GM19438 (cell line): ENCODE results near the gene IRS4.

Experiments used
- ATAC-seq: cut with Tn5 transposase; IDR thresholded peaks from one replicate; pipeline ENCODE4 v1.9.1; 2021; ENCODE audit warnings: low read depth; ENCODE audit not compliant: unreplicated experiment

The IRS4 gene

DNA sequence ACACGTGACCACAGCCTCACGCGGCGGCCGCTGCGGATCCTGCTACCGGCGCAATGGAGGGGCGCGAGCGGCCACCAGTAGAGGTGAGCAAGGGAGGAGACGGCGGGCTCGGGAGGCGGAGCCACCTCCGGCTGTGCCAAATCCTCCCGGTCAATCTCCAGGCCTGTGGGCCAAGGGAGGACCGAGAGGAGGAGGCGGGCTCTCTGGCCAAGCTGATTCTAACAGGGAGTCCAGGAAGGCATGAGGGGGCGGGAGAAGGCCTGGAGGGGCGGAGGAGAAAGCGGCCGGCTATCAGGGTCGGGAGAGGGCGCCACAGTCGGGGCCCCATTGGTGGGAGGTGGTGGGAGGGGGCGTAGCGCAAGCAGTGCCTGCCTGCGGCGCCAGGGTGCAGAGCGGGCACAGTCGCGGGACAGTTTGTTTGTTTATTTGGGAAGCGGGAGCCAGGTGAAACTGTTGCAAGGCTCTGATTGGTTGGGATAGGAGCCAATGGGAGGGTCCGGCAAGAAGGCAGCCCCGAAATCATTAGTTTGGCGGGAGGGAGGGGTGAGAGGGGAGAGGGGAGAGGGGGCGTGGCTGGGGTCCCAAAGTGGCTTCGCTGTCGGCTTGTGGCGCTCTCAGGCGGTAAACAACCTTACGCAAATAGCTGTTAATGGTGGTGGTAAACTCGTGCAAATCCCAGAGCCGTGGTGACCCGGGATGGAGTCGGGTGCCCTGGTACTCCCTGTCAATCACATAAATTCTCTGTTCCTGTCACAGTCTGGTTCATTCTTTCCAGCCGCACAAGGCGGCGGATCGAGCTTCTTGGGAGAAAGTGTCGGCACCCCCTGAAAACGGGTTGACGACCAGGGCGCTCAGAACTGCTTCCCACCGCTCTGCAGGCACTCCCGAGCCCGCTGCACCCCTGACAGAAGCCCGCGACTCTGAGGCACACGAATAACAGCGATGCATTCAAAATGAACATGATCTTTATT lies at the start of gene IRS4:
TSS of gene IRS4 (minus strand) at position 55 of the 971 bp plus-strand sequence.
- no peak for ATAC-seq

DNA sequence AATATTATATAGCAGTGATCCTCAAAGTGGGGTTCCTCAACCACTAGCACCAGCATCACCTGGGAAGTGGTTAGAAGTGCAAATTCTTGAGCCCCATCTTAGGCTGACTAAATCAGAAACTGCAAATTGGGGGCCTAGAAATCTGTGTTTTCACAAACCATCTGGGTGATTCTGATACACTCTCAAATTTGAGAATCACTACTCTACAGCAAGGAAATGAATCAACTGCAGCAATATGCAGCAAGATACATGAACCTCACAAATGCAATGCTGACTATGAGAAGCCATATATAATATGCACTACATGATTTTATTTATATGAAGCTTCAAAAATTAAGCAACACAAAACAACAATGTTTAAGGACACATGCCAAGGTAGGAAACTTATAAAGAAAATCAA lies 36.2 kb upstream of the IRS4 start:
- no peak for ATAC-seq

DNA sequence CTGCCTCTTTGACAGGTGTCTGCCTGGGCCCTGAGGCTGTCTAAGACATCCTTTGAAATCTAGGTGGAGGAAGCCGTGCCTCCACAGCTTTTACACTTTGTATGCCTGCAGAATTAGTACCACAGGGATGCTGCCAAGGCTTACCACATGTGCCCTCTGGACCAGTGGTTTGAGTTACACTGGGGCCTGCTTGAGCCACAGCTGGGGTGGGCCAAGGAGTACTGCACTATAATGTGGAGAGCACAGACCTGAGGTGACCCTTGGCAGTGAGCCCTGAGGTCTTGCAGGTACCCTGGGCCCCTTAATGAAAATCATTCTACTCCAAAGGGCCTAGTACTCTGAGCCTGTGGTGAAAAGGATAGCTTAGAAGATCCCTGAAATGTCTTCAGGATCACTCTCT lies 27.2 kb upstream of the IRS4 start:
- no peak for ATAC-seq

DNA sequence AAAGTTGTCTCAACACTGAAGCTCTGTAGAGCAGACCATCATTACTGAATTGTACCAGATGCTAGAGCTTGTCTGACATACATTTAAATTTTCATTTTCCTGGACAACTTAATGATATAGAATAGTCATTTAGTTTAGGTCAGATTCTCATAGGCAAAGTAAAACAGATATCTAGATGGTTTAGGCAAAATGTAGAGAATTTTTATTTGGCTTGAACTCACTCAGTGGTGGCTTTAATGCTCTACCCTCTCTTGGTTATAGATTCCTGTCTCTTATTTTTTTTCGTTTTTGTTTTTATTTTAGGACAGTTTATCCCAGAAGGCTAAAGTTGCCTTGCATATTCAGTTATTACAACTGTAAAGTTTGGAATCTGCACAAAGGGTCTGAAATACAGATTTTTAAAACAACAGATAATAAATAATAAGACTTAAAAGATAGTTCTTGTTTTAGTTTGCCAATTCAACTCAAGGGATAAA lies 4.0 kb upstream of the IRS4 start:
- ATAC-seq: no peak

DNA sequence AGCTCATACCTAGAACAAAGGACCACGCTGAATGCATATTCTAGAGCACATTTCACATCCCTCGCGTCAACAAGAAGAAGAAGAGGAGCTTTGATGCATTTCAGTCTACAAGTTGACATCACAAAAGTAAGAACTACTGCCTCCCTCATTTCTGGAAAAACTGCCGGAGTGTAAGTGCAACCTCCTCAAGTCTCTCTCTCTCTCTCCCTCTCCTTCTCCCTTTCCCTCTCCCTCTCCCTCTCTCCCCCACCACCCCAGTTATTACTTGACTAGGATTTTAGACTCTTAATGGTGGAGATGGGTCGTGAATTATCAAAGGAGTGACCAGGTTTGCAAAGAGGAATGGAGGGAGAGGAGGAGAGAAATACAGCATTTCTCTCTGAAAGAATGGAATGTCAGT lies 1.4 kb upstream of the IRS4 start:
- ATAC-seq: no peak

DNA sequence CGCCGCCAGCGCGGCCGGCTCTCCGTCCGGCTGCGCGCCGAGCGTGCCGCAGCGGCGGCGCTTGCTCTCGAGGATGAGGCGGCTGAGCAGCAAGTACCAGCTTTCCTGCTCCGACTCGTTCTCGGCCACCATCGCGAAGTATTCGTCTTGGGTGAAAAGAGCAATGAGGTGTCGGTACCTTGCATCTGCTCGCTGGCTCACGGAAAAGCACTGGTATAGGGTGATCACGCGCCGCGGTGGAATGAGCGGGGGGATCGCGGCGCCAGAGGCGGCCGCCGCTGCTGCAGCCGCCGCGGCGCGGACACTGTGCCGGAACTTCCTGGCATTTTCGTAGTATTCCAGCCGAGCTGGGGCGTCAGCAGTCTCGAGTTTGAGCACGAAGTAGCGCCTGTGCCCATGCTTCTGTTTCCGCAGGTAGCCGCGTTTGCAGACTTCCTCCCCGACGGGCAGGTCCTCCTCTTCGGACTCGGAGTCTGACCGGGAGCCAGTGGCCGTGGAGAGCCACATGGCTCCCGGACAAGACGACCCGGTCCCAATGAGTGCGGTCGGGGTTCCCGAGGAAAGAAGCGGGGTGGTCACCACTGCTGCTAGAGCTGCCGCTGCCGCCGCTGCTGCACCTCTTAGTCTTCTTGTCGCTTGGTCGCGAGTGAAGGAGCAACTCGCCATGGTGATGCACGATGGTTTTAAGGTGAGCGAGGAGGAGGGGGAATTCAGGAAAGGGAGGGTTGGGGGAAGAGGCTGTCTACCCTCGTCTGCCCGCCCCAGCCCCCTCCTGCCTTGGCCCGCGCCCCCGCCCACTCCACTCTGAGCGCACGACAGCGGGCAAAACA lies 469 bp downstream of the IRS4 start:
- ATAC-seq: no peak

DNA sequence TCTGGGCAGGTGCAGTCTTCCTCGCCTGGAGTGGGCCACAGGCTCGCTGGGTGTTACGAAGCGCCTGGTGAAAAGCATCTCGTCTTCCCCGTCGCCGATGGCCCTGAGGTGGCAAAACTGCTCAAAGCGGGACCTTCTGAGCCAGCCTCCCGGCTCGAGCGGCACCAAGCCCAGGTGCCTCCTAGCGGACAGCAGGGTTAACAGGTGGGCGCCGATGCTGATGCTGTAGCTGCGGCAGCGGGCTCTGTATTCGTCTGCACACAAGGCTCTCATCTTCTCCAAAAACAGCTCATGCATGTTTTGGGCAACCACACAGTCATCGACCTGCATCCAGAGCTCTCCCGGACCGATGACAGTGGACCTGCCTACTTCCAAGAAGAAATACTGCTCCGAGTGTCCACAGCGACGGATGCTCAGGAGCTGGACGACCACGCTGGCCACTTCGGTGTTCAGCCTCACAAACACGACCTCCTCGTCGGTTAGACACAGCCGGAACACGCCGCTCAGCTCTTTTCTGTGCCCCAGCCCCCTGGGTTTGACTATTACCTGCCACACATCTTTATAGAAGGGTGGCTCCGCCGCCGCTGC lies 1.2 kb downstream of the IRS4 start:
- ATAC-seq: no peak

GRCh38 chrX:108734426-108734825 lies 1.9 kb downstream of the IRS4 start:
- ATAC-seq: no peak

DNA sequence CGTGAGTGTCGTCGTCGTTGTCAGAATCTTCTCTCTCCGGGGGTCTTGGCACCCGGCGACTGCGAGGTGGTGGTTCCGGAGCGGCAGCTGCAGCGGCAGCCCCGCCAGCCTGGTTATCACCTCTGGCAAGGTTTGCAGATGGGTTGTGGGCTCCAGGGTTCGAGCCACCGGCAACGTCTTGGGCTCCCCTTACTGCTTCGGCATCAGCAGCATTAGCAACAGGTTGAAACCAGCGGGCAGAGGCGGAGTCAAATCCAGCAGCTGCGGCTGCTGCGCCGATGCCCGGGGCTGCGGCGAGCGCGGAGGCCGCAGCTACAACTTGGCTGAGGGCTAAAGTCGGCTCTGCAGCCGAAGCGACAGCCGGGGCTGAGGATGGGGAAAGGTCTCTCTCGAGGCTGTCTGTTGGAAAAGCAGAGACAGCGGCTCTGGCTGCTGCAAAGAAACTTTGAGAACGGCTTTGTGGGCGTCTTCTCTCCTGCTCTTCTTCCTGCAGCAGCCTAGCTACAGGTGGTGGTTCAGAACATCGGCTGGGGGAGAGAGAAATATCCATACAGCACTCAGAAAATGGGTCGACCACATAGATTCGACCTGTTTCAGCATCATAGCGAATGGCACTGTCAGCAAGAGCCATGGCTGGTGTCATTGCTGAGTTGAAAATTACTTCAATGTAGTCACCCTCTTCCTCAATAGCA lies 3.6 kb downstream of the IRS4 start:
- no peak for ATAC-seq

- ATAC-seq: no peak
Measured at GRCh38 chrX:108731153-108731552, 5.2 kb downstream of the IRS4 start.

DNA sequence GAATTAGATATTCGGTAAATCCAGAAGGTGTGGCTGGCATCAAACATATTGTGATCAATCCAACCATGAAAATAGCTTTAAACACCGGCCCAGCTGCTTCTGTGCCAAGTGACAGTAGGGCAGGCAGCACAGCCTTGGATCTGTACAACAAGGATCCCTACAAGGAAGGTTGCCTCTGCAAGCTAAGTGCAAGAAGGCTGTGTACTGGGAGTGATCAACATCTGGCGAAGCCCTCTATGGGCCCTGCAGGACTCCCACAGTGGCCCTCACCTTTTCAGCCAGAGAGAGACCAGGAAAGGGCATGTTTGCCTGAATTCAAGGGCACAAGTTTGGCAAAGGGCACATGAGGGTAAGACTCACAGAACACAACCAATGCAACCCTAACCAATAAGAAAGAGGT lies 9.6 kb downstream of the IRS4 start:
- ATAC-seq: no peak

GRCh38 chrX:108722561-108722960 lies 13.8 kb downstream of the IRS4 start:
- ATAC-seq: no peak

DNA sequence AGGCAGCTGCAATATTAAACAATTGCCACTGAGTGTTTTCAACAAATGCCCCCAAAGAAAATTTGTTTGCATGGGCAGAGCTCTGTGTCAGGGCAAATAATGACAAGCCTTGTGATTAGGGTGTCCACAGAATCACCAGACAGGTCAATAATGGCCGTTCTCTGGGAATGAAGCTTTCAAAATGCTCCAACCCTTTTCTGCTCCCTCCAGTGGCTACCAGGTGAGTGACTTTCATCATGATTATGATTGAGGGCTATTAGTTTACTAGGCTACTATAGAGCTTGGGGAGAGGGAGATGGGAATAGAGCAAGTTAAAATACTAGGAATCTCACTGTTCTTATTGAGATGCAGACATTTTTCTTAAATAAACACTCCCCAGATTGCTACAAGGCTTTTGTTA lies 23.5 kb downstream of the IRS4 start:
- no peak for ATAC-seq

DNA sequence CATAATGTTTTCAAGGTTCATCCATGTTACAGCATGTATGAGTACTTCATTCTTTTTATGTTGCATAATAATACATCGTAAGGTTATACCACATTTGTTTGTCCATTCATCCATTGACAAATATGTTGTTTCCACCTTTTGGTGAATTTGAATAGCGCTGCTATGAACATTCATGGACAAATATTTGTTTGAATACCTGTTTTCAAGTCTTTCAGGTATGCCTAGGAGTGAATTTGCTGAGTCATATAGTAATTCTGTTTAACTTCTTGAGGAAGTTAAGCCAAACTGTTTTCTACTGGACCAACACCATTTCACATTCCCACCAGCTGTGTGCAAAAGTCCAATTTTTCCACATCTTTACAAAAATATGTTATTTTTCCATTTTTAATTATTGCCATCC lies 31.5 kb downstream of the IRS4 start:
- no peak for ATAC-seq

DNA sequence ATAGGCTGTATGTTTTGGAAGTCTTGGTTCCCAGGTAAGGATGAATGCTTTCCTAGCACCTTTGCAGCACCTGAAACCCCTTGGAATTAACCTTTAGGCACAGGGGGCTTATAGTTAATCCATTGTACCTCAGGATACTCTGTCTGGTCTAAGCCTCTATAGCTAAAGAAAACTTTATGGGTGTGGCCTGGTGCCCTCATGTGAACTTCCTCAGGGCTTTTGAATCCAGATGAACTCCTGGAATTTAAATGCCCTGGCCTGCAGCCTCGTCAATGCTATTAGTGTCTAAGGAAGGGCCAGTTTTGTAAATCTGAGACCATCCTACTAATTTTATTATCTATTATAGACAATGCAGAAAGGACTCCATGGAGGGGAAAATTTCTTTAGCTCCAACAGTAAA lies 33.8 kb downstream of the IRS4 start:
- ATAC-seq: no peak

- ATAC-seq: no peak
Measured at GRCh38 chrX:108701633-108702032, 34.7 kb downstream of the IRS4 start.

GRCh38 chrX:108699368-108699767 lies 37.0 kb downstream of the IRS4 start:
- no peak for ATAC-seq

DNA sequence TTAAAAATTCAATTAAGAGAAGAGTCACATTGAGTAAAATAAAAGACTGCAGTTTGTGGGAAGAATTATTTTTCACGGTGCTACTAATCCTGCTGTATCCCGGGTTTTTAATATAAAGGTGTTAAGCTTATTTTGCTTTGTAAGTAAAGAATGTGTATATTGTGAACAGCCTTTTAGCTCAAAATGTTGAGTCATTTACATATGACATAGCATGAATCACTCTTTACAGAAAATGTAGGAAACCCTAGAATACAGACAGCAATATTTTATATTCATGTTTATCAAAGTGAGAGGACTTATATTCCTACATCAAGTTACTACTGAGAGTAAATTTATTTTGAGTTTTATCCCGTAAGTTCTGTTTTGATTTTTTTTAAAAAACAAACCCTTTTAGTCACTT lies 39.7 kb downstream of the IRS4 start:
- no peak for ATAC-seq
